GM13976 (cell line): ENCODE measurements around the gene POLR1A.

Source experiments
- DNase-seq: peaks from one replicate; pipeline ENCODE4 v3.0.0; 2012; ENCODE audit warnings: low spot score
- in situ Hi-C: fragments of 300-500 bp; cut with MboI; formaldehyde crosslinking; loops from one replicate; pipeline ENCODE4 v1.12.0; 2022; ENCODE audit warnings: low sequenced_read_pairs, mixed read lengths, inconsistent platforms; ENCODE audit not compliant: unreplicated experiment
- TF ChIP-seq, protein P1 (sequence below): IDR thresholded peaks from 2 replicates; pipeline ENCODE4 v1.5.1; 2012; ENCODE audit warnings: borderline replicate concordance, mild to moderate bottlenecking; ENCODE audit not compliant: insufficient read depth; ENCODE audit errors: extremely low read depth, missing control alignments, control extremely low read depth

The POLR1A gene

DNA sequence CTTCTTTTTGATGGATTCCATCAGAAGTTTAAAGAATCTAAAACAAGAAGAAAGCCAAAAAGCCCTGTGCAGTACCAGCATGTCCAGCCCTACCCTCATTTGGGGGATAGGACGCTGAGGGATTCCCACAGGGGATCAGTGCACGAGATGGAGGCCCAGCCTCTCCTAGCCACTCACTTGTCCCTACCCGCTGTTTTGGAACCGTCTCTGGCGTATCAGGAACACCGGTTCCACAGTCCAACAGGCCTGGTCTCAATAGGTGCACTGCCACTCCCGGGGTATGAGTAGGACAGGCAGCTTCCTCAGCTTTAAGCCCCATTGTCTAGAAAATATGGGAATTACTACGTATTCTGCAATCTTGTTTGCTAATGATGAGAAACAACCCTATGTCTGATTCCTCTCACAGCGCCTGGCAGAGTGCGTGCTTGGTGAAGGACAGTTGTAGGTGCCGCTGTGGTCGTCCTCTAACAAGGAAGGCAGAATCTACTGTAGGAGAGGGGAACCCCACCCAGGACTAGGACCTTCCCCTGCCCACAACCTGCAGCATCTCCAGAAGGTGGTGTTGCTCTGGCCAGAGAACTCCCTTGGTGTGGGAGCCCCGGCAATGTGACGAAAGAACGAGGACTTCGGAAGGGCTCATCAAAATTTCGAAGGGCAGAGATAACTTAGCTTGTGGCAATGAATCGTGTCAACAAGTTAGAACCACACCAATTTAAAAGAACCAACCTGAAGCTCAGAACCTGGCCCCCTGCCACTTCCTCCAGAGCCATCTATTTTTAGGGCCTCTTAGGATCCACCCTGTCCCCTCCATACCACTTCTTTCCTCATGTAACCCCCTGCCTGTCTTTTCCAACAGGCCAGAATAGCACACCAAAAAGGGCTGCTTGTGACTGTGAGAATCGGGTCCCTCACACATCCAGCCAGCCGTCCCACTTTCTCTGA is 71.7 kb downstream of the POLR1A start:
- TF ChIP-seq, protein P1, sequence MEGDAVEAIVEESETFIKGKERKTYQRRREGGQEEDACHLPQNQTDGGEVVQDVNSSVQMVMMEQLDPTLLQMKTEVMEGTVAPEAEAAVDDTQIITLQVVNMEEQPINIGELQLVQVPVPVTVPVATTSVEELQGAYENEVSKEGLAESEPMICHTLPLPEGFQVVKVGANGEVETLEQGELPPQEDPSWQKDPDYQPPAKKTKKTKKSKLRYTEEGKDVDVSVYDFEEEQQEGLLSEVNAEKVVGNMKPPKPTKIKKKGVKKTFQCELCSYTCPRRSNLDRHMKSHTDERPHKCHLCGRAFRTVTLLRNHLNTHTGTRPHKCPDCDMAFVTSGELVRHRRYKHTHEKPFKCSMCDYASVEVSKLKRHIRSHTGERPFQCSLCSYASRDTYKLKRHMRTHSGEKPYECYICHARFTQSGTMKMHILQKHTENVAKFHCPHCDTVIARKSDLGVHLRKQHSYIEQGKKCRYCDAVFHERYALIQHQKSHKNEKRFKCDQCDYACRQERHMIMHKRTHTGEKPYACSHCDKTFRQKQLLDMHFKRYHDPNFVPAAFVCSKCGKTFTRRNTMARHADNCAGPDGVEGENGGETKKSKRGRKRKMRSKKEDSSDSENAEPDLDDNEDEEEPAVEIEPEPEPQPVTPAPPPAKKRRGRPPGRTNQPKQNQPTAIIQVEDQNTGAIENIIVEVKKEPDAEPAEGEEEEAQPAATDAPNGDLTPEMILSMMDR, result no peak
- DNase-seq, result no peak
- in situ Hi-C loops, result no loop called here

DNA sequence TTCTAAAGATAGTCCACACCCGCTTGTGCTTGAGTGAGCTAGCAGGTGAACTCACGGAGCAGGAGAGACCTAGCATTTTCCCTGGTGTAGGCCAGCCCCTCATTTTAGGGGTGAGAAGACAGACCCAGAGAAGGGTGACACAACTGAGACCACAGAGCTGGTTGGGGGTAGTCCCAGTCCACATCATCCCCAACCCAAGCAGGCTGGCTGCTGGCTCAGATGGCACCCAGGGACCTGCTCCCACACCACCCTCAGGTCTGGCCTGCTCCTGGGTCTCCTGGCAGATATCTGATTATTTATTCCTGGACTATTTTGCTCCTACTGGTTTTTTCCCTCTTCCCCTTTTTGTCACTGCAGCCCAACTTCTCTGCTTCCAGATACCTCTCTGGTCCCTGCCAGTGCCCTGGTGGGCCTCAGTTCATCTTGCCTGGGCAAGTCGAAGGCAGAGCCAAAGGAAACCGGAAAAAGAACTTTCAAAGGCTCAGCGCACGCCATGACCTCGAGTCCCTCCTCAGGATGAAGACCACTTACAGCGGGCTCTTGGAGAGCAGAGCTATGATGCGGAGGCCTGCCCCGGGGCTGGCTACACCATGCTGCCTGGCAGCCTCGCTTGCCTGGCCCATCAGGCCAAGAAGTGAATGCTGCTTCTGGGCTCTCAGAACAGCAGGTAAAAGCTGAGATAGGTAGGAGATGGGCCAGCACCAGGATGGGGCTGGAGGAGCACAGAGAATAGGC is 72.7 kb downstream of the POLR1A start:
- no peak for DNase-seq
- TF ChIP-seq, protein P1, result no peak
- in situ Hi-C loops, result no loop called here

DNA sequence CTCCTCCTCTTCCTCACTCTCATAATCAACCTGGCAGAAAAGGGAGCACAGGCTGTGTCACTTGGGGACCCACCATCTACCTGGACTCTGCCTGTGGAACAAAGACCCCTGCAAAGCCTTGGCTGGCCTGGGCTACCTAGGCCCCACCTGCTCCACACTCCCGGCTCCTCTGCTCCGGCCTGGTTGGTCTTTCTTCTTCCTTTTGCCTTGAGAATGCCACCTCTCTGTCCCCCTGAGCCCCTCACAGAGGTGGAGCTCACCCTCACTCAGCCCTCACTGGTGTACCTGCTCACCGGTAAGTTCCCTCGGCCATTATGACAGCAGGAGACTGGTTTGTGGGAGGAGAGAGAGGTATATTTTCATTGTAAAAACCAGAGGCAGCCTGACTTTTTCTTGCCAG is 74.1 kb downstream of the POLR1A start:
- DNase-seq, result no peak
- TF ChIP-seq, protein P1, result no peak
- in situ Hi-C loops, result no loop called here

DNA sequence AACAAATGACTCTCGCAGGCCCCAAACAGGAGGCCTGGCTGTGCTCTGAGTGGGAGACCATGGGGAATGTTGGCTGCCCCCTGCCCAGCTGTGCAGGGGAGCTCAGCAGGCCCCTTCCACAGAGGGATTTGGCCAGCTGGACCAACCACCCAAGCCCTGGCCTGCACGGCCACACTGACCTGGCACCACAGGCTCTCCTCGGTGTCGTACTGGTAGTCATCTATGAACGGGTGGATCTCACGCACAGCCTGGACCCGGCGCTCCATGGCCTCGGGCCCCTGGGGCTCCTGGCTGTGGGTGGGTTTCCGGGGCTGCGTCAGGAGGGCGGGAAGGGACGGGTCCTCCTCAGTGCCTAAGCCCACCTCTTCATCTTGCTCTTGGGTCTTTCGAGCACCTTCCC is 74.5 kb downstream of the POLR1A start:
- no peak for DNase-seq
- in situ Hi-C loops, result no loop called here
- TF ChIP-seq, protein P1, result no peak

DNA sequence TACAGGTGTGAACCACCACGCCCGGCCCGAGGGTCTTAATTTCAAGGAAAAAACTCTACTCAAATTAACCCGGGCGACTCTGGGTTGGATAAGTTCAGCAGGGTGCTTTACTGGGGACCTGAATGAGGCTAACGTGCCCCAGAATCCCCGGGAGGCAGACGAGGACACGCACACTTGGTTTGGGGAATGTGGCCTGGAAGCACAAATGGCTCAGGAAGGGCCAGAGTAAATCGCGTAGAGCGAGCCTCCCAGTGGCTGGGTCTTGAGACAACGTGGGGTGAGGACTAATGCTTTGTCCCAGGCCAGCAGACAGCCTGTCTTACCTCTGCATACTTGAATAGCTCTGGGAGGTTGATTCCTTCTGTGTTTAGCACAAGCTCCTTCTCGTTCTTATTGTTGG is 75.8 kb downstream of the POLR1A start:
- TF ChIP-seq, protein P1, result no peak
- no peak for DNase-seq
- in situ Hi-C loops, result no loop called here

DNA sequence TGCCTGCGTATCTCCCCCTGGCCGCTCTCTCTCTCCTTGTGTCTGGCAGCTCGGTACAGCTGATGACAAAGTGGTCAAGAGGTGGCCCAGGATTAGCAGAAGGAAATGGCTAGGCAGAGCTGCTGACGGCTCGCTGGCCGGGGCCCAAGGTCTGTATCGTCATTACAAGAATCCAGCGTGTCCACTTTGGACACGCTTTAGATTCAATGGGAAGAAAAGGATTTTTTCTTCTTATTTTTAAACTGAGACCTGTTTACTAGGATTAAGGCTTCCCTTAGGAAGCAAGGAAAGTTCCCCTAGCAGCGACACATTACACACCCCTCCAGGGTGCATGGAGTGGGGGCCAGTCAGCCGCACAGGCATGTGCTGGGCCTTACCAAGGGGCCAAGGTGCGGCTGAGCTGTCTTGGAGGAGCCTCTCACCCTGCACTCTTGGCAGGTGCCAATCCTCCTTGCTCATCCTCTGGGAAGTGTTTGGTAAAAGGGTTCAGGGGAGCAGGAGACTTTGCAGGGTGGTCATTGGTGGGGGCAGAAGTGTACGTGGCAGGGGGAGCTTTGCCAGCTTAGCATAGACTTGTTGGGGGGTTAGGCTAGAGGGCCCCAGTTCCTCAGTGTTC is 76.8 kb downstream of the POLR1A start:
- TF ChIP-seq, protein P1, result no peak
- DNase-seq, result no peak
- in situ Hi-C loops, result no loop called here
